ENCODE data around the gene TGFBI. TPM values are rescaled to one million over a fixed set of nuclear protein-coding genes. Genes with fewer than 3 reads are reported as not detected.

The TGFBI gene
- total RNA-seq, 1 donor from 2014 or later = 46.9 TPM

- DNase-seq (ENCODE audit: low spot score) = no peak
- intact Hi-C loops (cut with DNase I) = no loop called here
Observed at GRCh38 chr5:136000147-136000546, 28.6 kb upstream of the TGFBI start.

GRCh38 chr5:136000932-136001331 is 27.9 kb upstream of the TGFBI start:
- DNase-seq (ENCODE audit: low spot score) = no peak
- intact Hi-C loops (cut with DNase I) = no loop called here

- DNase-seq (ENCODE audit: low spot score) = no peak
- intact Hi-C loops (cut with DNase I) = no loop called here
Observed at GRCh38 chr5:136001466-136001981, 27.3 kb upstream of the TGFBI start.

GRCh38 chr5:136004436-136004835 is 24.4 kb upstream of the TGFBI start:
- intact Hi-C loops (cut with DNase I) = no loop called here
- no peak for DNase-seq (ENCODE audit: low spot score)

GRCh38 chr5:136005476-136005875 is 23.3 kb upstream of the TGFBI start:
- intact Hi-C loops (cut with DNase I) = no loop called here
- no peak for DNase-seq (ENCODE audit: low spot score)

- intact Hi-C loops (cut with DNase I) = no loop called here
- no peak for DNase-seq (ENCODE audit: low spot score)
Observed at GRCh38 chr5:136006164-136006563, 22.6 kb upstream of the TGFBI start.

DNA sequence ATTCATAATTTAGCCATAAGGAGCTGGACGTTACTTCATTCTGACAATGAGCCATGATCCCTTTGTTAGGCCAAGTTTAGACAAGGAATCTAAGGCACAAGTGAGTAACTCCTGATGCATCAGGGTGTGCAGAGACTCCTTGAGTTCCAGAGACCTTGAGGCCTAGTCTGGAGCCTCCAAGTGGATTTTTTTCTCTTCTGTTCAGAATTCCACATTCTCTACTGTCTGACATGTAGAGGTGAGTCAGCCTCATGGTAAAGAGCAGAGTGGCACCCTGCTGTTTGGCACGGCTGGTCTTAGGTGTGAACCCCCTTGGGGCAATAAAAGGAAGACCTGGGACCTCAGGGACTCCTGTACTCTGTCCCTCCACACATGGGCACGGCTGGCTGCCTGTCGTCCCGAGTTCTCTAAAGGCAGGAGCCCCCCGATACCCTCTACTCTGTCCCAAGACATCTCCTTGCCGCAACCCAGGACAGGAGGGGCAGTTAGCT is 22.0 kb upstream of the TGFBI start:
- intact Hi-C loops (cut with DNase I) = no loop called here
- no peak for DNase-seq (ENCODE audit: low spot score)

- intact Hi-C loops (cut with DNase I) = no loop called here
- DNase-seq (ENCODE audit: low spot score) = no peak
Observed at GRCh38 chr5:136007271-136007670, 21.5 kb upstream of the TGFBI start.

GRCh38 chr5:136011414-136012001 is 17.3 kb upstream of the TGFBI start:
- intact Hi-C loops (cut with DNase I) = no loop called here
- DNase-seq (ENCODE audit: low spot score) = no peak

GRCh38 chr5:136012041-136012804 is 16.6 kb upstream of the TGFBI start:
- DNase-seq (ENCODE audit: low spot score) = no peak
- intact Hi-C loops (cut with DNase I) = no loop called here

DNA sequence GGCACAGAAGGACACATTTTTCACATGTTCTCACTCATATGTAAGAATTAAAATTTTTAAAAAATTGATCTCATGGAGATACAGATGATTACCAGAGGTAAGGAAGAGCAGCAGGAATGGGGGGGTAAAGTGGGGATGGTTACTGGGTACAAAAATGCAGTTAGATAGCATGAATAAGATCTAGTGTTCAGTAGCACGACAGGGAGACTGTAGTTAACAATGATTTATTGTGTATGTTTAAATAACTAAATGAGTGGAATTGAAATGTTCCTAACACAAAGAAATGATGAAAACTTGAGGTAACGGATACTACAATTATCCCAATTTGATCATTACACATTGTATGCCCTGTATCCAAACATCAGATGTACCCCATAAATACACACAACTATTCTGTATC is 15.2 kb upstream of the TGFBI start:
- DNase-seq (ENCODE audit: low spot score) = no peak

DNA sequence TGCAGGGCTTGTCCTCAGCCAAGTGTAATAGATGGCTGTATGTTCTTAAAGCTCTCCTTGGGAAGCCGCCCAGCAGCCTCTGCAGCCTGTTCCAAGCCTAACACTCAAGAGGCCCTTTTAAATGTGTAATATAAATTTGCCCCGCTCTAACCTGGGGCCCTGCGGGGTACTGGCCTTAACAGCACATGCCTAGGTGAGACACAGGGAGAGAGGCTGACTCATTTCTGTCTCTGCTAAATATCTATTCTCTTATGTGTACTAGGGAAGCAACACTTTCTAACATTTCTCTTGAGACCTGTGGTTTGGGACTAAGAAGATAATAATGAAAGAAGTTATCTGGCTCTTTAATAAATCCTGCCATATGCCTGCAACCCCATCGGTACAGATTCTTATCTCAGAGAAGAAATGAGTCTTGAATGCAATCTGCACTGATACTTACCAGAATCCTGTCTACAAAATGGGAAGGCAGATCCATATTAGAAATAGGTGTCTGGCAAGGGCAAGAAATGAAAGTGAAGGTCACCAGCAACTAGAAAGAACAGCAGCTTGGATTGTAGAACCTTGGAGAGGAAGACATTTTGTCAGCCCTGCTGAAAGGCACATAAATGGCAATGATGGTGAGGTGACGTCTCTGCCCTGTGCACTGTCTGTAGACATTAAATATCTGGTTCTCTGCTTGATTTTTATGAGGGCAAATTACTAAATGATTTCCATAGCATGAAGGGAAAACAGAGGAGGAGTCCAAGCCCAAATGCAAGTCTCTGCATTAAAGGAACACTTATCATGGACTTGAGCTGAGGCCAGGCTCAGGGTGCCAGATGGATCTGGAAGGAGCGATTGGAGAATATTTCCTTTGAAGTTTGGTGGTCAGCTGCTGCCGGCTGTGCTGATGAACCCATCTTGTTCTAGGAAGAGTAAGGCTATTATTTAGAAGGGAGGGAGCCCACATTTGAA is 14.5 kb upstream of the TGFBI start:
- DNase-seq (ENCODE audit: low spot score) = no peak

More for the DNA sequence above, 15.2 kb upstream of the TGFBI start:
- intact Hi-C loops (cut with DNase I) = no loop called here

DNA sequence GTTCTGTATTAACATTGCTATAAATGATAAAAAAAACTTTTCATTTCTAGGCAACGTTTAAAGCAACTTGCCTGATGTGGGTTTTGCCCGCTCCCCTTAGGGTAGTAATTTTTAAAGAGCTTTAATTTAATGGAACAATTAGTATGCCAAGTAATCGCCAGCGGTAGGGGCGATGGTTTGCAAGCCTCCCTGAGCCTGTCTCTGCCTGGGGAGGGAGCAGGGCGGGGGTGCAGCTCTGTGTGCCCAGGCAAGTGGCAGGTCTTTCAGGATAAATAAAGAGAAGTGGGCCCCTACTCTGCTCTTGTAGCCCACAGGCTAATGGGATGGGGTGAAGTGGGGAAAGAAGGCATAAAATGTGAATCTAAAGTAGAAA is 13.8 kb upstream of the TGFBI start:
- intact Hi-C loops (cut with DNase I) = no loop called here
- no peak for DNase-seq (ENCODE audit: low spot score)

More for the DNA sequence above, 14.5 kb upstream of the TGFBI start:
- intact Hi-C loops (cut with DNase I) = no loop called here

GRCh38 chr5:136015966-136016650 is 12.7 kb upstream of the TGFBI start:
- no peak for DNase-seq (ENCODE audit: low spot score)
- intact Hi-C loops (cut with DNase I) = no loop called here

DNA sequence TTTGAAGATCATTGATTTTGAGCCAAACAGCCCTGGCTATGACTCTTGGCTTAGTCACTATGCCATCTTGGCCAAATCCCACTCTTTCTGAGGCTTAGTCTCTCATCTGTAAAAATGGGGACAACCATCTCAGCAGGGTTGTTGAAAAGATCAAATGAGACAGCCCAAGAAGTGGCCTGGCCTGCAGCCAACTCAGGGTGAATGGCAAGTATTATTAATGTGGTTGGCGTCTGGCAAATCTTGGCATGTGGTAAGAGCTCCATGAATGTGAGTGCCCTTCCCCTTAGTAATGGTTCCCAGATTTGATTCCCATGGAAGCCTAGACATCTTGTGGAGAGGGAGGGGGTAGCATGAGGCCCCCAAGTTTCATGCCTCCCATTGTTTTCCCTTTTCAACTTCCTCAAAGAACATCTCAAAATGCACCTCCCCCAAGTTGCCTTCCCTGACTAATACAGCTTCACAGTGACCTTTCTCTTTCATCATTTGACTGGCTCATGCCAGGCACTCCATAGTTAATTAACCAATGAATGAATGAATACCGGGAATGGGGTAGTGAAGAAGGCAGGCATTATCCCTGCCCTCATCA is 11.8 kb upstream of the TGFBI start:
- intact Hi-C loops (cut with DNase I) = no loop called here
- no peak for DNase-seq (ENCODE audit: low spot score)

- no peak for DNase-seq (ENCODE audit: low spot score)
- intact Hi-C loops (cut with DNase I) = no loop called here
Observed at GRCh38 chr5:136018814-136019783, 9.7 kb upstream of the TGFBI start.

- DNase-seq (ENCODE audit: low spot score) = no peak
- intact Hi-C loops (cut with DNase I) = no loop called here
Observed at GRCh38 chr5:136020001-136020382, 8.8 kb upstream of the TGFBI start.
